Femur (tissue), 1 donor: ENCODE data around the gene TCEA3.
A peak's percentile ranks its signal among the peaks of the same experiment; 100 is the strongest.

Source experiments
- DNase-seq: peaks from one replicate; pipeline ENCODE4 v3.0.0-alpha.2; 2017

TCEA3 gene

GRCh38 chr1:23446661-23447310 is 22.2 kb upstream of the TCEA3 start:
- no peak for DNase-seq

GRCh38 chr1:23444596-23445390 is 20.2 kb upstream of the TCEA3 start:
- DNase-seq, result no peak

- DNase-seq, result peak; percentile 72
Measured at GRCh38 chr1:23444104-23444533, 19.6 kb upstream of the TCEA3 start.

GRCh38 chr1:23442751-23443150 is 18.2 kb upstream of the TCEA3 start:
- DNase-seq, result no peak

- DNase-seq, result peak; percentile 50
Measured at GRCh38 chr1:23441446-23442148, 17.0 kb upstream of the TCEA3 start.

- no peak for DNase-seq
Measured at GRCh38 chr1:23438545-23438944, 14.0 kb upstream of the TCEA3 start.

GRCh38 chr1:23437355-23437664 is 12.8 kb upstream of the TCEA3 start:
- no peak for DNase-seq

- peak; percentile 49 for DNase-seq
Measured at GRCh38 chr1:23436520-23437354, 12.2 kb upstream of the TCEA3 start.

GRCh38 chr1:23434260-23434775 is 9.8 kb upstream of the TCEA3 start:
- no peak for DNase-seq

- DNase-seq, result no peak
Measured at GRCh38 chr1:23433122-23433521, 8.6 kb upstream of the TCEA3 start.

- no peak for DNase-seq
Measured at GRCh38 chr1:23431431-23431830, 6.9 kb upstream of the TCEA3 start.

GRCh38 chr1:23430803-23431202 is 6.3 kb upstream of the TCEA3 start:
- DNase-seq, result no peak

GRCh38 chr1:23428136-23428905 is 3.8 kb upstream of the TCEA3 start:
- DNase-seq, result no peak

- DNase-seq, result no peak
Measured at GRCh38 chr1:23427550-23427949, 3.0 kb upstream of the TCEA3 start.

GRCh38 chr1:23426828-23427227 is 2.3 kb upstream of the TCEA3 start:
- no peak for DNase-seq

GRCh38 chr1:23425193-23425494 is 596 bp upstream of the TCEA3 start:
- DNase-seq, result no peak

- DNase-seq, result peak; percentile 78
Measured at GRCh38 chr1:23423415-23424292, 894 bp downstream of the TCEA3 start.

- DNase-seq, result peak; percentile 59
Measured at GRCh38 chr1:23422941-23423340, 1.6 kb downstream of the TCEA3 start.

GRCh38 chr1:23422241-23422877 is 2.2 kb downstream of the TCEA3 start:
- DNase-seq, result peak; percentile 95

- DNase-seq, result peak; percentile 75
Measured at GRCh38 chr1:23421753-23422240, 2.8 kb downstream of the TCEA3 start.
